HG03097 (cell line): ENCODE results near the gene DDIAS.
"Not testable (repeated sequence)": the region's sequence is repeated elsewhere in the genome, so short reads cannot be mapped to it uniquely, and the experiment has no call there.

Experiments
- ATAC-seq: cut with Tn5 transposase; IDR thresholded peaks from one replicate; pipeline ENCODE4 v1.9.1; 2021; ENCODE audit not compliant: unreplicated experiment, low FRiP score

Gene DDIAS

DNA sequence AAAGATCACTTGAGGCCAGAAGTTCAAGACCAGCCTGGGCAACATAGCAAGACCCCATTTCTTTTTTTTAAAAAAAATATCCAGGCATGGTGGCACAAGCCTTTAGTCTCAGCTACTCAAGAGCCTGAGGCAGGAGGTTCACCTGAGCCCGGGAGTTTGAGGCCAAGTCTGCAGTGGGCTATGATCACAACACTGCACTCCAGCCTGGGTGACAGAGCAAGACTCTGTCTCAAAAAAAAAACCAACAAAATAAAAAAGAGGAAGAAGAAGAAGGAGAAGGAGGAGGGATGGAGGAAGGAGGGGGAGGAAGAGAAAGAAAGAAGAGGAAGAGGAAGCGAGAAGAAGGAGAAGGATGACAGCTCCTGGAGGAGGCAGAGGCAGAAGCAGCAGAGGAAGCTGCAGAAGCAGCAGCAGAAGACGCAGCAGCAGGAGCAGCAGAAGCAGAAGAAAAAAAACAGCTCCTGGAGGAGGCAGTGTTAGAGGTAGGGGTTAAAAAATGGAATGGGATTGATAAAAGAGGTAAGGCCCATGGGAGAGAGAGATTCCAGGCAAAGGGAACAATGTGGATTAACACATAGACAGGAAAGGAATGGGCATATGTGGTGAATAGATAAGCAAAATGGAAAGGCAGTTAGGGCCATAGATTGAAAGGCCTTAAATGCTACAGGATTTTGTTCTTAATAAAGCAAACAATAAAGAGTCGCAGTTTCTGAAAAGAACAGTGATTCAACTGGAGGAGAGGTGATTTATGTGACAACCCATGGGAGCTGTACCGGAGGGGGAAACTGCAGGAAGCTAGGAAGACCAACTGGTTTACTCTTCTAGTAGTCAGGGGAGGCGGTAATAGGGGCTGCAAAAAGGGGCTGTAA lies 12.2 kb upstream of the DDIAS start:
- ATAC-seq: no peak

DNA sequence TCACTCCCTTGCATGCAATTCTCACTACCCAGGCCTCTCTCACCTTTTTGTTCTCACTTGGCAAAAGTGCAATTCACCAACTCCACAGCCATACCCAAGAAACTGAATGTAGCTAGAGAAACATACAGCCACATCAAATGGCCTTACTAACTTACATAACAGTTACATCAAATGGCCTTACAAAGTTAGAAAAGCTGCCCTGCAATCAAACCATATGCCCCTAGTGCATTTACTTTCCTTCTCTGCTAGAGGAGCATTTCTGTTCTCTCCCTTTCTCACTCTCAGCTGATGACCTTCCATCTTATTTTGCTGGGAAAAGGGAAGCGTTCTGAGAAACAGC lies 11.6 kb upstream of the DDIAS start:
- no peak for ATAC-seq

DNA sequence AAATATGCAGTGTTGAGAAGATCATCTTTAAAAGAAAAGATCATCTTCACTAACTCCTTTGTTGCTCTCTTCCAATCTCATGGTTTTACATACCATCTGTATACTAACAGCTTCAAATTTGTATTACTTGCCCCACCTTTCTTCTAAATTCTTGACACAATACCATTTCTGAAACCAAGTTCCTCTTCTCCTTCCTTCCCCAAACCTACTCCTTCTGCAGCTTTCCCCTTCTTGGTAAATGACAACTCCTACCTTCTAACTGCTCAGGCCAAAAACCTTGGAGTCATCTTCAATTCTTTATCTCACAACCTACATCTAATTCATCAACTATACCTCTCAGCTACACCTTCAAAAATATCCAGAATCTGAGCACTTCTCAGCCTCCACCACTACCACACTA lies 10.6 kb upstream of the DDIAS start:
- no peak for ATAC-seq

DNA sequence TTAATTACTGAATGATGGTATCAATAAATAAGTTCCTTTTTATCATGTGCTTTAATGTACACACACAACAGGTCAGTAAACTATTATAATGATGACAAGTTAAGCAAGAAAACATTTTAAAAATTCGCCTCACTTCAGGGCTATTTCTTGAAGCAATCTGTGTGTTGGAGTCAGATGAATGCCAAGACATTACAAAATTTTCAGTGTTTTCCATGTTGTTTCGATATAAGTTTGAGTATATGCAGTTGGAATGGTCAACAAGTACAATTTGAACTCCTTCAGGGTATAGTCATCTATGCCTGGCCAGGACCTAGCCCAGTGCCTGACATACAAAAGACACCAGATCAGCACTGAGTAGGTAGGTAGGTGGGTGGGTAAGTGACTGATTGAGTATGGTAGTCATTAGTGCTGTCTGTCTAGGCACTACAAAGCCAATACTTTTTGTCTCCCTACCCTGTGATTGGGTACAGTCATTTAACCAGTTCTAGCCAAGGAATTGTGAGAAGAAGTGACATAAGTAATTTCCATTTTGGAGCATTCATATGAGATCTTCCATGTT lies 8.8 kb upstream of the DDIAS start:
- no peak for ATAC-seq

DNA sequence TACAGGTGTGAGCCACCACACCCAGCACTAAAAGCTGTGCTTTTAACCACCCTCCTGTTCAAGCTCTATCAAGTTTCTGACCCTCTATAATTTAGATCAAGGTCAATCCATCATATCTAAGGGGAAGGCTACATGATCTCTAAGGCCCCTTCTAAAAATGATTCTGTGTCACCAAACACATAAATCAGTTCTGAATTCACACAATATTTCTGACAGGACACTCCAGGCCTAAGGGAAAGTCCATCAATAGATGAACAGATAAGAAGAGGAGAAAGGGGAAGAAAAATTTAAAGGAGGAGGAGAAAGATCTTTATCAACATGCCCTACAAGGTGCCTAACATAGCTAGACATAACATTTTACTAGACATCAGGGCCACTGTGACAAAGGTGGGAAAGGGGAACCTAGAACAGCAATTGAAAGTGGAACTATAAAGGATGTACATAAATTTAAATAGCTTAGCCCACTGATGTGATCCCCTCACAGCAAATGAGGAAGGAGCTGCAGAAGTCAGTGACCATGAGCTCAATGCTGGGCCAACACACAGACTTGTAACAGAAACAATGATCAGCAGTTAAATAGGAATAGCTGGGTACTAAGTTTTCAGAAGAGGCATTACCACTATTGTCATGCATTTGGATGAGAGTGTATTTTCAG lies 6.0 kb upstream of the DDIAS start:
- peak; percentile 29 for ATAC-seq

DNA sequence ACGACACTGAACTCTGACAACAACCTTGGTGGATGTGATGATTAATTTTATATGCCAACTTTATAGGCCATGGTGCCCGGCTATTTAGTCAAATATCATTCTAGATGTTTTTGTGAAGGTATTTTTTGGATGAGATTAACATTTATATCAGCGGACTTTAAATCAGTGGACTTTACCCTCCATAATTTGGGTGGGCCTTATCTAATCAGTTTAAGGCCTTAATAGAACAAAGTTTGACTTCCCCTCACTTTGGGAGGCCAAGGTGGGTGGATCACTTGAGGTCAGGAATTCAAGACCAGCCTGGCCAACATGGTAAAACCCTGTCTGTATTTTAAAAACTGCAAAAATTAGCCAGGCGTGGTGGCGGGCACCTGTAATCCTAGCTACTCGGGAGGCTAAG lies 5.4 kb upstream of the DDIAS start:
- no peak for ATAC-seq

DNA sequence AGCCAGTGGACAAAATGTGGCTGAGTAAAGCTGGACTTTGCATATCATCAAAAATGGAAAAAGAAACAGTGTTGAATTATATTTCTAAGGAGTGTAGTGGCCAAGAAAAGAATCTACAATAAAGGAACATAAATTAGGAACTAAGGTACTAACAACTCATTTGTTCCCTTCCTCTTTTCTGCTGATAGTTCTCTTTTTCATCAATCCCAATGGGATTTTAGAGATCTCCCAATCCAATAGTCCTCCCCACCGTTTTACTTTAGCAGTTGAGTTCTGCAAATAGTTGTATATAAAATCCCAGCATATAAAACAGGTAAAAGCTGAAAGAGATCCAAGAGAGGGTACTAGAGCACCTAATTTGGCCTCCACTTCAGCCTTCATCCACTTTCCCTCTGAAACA lies 3.3 kb upstream of the DDIAS start:
- no peak for ATAC-seq

DNA sequence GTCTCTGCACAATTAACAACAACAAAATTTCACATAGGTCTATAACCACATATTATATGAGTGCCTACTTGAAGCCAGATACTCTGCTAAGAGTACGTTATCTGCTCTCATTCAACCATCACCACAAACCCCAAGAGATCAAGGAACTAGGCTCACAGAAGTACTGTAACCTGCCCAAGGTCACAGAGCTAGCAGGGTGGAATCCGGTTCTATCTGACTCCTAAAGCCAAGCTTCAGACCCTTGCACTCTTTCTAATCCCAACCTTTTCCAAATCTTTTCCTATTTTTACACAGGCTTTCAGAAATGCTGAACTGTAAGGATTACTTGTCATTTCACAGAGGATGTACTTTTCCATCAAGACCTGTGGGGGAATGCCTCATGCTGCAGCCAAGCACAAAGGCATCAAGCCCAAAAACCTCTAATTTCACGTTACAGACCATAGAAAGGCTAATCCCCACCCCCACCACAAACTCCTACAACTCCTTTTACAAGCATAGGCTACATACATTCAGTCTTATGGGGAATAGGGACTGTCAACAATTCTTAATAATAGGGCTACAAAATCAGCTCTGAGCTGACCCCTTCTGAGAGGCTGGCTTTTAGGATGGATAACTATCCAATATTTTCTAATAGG lies 2.2 kb upstream of the DDIAS start:
- no peak for ATAC-seq

DNA sequence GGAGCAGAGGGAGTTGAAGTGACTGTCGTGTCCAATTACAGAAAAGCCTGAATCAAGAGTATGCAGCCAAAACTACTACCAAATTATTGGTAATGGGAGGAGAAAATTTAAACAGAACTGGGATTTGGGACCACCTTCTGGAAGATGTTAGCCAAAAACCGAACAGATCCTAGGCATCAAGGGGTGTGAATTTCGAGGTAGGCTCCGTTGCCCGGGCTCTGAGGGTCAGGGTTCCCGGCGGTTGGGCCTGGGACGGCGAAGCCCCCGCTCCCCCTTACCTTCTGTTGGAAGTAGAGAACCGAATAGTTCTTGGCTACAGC lies 1.6 kb upstream of the DDIAS start:
- no peak for ATAC-seq

DNA sequence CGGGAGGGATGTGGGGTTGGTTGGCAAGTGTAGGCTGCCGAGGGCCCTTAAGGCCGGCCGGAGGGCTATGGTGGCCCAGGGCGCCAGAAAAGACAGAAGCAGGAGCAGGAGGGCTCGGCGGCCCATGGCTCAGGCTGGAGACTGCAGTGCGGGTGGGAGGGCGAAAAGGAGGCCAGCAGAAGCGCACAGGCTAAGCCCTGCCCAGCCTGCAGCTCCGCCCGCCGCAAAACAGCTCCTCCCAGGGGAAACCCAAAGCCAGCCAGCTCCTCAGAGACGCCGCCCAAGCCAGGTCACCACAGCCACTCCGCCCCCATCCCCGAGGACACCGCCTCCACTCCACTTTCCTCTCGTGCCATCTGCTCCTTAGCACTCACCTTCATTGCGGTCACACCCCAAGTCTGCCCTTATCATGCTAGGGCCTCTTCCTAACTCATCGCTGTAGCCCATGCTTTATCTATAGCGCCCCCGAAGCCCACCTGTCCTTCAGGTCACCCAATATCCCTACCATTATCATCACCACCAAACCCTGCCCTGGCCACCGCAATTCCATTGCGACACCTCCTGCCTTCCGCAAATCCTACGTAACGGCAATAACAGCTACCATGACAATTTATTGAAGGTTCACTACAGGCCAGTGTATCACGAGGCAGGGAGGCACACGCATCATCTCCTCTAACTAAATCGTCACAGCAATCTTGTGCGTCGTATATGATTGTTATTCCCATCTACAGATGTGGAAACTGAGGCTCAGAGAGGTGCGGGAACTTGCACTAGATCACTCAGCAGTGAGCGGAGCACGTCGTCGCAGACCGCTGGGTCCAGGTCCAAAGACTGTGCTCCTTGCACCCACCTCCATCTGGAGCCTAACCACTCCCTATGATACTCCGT lies 1.0 kb upstream of the DDIAS start, which contains the start of gene PRCP:
Gene PRCP (minus strand): TSS at position 154 of the 888 bp plus-strand sequence. CDS start 28 bp downstream, at position 126.
- ATAC-seq: peak; percentile 74

DNA sequence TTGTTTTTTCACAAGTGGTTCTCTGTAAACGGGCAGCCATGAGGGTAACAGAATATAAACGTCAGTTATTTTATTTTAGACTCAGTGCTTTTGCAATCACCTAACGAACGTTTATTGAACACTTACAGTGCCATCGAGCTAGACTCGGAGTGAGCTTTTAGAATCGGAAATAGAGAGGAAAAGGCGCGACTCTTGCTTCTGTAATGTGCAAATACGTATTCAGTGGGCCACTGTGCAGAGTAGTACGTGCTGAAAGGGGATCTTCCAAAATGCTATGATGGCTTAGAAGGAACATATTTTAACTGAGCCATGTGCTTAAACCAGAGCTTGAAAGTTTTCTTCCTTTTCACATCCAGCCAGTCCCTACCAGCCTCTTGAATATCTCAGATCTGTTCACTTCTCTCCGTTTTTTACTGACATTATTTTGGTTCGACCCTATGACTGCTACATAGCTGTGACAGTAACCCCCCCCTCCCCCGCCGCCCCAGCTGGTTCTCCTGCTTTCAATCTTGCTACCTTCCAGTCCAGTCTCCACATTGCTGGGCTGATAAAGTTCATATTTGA lies 468 bp downstream of the DDIAS start:
- no peak for ATAC-seq

DNA sequence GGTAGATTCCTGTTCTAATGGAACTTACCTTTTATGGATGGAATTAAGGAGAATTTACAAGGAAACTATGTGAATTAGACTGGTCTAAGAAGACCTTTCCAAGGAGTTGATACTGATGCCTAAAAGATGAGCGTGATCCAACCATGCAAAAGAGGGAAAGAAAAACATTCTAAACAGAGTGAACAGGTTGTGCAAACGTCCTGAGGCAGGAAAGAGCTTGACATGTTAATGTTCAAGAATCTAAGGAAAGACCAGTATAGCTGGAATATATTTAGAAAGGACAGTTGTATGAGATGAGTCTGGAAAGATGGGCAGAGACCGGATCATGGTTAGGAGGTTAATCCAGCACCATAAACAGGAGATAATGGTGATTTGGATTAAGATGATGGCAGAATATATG lies 1.3 kb downstream of the DDIAS start:
- no peak for ATAC-seq

DNA sequence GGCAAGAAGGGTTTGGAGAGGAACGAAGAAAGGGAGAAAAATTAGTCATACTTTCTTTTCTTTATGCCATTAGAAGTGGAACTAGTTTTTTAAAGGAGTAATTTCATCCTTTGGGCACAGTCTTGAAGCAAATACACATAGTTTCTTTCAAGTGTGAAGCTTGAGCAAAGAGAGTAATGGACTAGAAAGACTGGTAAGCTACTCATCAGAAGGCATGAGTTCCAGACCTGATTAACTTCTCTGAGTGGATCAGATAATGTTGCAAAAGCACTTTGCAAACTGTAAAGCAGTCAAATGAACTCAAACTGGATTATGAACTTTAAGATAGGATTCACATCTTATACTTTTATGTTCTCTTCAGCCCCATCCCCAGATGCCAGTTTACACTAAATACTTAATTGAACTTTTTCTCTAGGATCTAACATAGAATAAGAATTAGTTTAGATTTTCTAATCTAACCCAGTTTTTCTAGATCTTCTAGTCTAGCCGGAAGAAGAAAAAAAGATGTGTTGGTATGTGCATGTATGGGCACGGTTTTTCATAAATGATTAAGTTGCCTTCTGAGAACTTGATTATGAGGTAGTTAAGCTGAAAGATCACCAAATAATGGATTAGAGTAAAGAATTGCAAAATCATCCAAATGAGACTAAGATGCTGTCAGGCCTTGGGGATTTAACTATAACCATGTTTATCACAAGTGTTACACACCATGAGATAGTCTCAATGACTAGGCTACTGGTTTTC lies 2.5 kb downstream of the DDIAS start:
- ATAC-seq: no peak

DNA sequence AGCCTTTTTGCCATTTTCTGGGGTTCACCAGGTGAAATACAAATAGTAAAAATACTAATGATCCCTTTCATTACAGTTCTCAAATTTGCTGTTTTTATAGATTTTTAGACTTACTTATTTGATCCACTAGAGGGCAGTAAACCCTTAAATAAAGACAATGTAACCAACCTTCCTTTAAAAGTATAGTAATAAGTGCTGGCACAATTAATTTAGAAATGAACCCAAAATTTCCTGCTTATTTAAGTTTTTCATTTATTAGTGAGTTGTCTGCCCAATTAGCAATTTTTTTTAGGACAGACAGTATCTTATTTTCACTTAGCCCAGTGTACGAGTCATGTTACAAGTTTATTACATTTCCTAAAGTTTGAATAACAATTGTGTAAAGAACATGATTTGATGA lies 4.7 kb downstream of the DDIAS start:
- ATAC-seq: no peak

DNA sequence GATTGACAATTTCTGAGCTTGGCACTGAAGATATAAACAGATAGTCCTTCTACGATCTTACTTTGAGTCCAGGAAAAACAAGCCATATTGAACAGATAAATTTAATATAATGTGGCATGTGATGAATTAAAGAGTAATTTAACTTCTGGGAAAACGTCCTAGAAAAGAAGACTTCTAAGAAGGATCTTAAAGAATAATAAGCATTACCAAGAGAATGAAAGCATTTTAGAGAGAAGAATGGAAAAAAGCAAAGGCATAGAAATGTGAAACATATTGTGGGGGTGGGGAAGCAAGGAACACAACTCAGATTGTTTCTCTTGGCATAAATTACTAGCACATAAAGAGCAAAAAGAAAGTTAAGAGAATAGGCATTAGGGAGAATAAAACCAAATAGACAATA lies 5.4 kb downstream of the DDIAS start:
- no peak for ATAC-seq

DNA sequence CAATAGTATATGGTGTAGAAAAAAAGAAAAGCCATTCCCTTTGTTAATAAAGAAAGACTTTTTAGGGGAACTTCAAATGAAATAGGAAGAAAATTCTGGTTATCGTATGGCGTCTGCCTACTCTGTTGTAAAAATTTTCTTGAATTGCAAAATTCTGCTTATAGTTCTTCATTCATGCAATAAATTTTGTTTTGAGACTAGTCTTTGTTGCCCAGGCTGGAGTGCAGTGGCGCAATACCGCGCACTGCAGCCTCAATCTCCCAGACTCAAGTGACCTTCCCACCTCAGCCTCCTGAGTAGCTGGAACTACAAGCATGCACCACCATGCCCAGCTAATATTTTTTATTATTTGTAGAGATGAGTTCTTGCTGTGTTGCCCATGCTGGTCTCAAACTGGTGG lies 5.8 kb downstream of the DDIAS start:
- ATAC-seq: no peak

DNA sequence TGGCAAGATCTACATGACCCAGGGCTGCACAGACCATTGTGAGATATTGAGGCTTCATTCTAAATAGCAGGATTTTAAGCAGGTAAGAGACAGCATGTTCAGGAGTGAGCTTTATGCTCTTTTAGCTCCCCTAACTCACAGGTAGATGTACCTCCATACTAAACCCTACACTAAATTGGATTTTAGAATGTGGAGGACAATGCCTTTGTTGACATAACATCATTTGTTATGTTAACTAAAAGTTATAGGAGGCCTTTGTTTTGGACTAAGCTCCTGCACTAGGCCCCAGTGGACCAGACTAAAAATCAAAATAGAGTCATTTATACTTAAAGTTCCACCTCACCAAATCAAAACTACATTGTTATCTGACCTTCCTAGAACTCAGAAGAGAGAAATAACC lies 6.8 kb downstream of the DDIAS start:
- no peak for ATAC-seq

DNA sequence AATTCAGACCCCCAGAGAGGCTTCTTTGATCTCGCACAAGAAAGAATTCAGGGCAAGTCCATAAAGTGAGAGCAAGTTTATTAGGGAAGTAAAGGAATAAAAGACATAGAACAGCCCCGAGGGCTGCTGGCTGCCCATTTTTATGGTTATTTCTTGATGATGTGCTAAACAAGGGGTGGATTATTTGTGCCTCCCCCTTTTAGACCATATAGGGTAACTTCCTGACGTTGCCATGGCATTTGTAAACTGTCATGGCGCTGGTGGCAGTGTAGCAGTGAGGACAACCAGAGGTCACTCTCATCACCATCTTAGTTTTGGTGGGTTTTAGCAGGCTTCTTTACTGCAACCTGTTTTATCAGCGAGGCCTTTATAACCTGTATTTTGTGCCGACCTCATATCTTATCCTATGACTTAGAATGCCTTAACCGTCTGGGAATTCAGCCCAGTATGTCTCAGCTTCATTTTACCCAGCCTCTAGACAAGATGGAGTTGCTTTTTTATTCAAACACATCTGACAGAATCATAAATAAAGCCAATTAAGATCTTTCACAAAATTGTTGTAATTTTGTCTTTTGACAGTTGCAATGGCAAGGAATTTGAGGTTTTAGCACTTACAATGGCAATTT lies 7.6 kb downstream of the DDIAS start:
- no peak for ATAC-seq

DNA sequence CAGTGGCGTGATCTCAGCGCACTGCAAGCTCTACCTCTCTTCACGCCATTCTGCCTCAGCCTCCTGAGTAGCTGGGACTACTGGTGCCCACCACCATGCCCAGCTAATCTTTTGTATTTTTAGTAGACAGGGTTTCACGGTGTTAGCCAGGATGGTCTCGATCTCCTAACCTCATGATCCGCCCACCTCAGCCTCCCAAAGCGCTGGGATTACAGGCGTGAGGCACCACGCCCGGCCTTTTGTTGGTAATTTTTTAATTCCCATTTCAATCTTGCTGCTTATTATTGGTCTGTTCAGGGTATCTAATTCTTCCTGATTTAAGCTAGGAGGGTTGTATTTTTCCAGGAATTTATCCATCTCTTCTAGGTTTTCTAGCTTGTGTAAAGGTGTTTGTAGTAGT lies 18.2 kb downstream of the DDIAS start:
- ATAC-seq: not testable (repeated sequence)
